ENCODE data around the gene TRDMT1. TPM values are rescaled to one million over a fixed set of nuclear protein-coding genes. Genes with fewer than 3 reads are reported as not detected.

Gene TRDMT1
- polyA plus RNA-seq, 1 donor (not counting 4 experiments of a cell fraction or from before 2014, with no cell fraction given), result 6.6 TPM

DNA sequence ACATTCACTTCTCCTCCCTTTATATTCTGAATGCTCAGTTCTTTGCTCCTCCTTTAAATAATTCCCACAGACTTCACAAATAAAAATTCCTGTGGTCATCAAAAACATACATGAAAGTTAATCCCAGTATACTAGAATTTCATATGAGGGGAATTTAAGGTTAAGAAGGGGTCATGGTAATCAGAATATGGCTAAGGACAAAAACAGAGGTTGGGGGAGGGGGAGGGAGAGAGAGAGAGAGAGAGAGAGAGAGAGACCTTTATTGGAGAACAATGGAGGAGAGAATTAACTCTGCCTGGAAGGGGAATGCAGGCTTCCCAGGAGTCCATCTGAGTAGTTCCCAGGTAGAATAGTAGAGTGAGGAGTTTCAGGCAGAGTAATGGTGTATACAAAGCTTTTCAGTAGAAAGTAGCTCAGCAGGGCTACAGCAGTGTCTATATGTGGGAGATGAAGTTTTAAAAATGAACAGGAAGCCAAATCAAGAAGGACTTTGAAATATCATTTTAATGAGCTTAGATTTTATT is 66.7 kb downstream of the TRDMT1 start:
- H3K36me3 ChIP-seq (ENCODE audit: control insufficient read depth in 2 of 2, extremely low read depth in 1 of 2, insufficient read depth in 2 of 2, low read length in 2 of 2), result no peaks in the 10 kb centered on the region
- no peaks in the 10 kb centered on the region for H3K9me1 ChIP-seq (ENCODE audit: control insufficient read depth, extremely low read depth, insufficient read depth, low read length)
- H4K20me1 ChIP-seq (ENCODE audit: control insufficient read depth, extremely low read depth, insufficient read depth, low read length), result no peaks in the 10 kb centered on the region
- no peaks in the 10 kb centered on the region for H3K79me2 ChIP-seq (ENCODE audit: control insufficient read depth, insufficient read depth, low read length)
- no peaks in the 10 kb centered on the region for H3K9me3 ChIP-seq (ENCODE audit: control insufficient read depth, low read depth, low read length)
- H3K27me3 ChIP-seq (ENCODE audit: control insufficient read depth, extremely low read depth, insufficient read depth, low read length), result no peaks in the 10 kb centered on the region
- no peak overlapping the region for H3K27ac ChIP-seq (ENCODE audit: control insufficient read depth, insufficient read depth, low read length)
- DNase-seq (ENCODE audit: low read depth, low spot score) (no peak), FAIRE-seq (no peak)
- H2AFZ ChIP-seq (ENCODE audit: control insufficient read depth, low read length), result no peak overlapping the region
- dilution Hi-C loops (cut with MboI; ENCODE audit: extremely low pct_ligation_motif_present, low sequenced_read_pairs), result no loop called here
- TF ChIP-seq, protein P1, sequence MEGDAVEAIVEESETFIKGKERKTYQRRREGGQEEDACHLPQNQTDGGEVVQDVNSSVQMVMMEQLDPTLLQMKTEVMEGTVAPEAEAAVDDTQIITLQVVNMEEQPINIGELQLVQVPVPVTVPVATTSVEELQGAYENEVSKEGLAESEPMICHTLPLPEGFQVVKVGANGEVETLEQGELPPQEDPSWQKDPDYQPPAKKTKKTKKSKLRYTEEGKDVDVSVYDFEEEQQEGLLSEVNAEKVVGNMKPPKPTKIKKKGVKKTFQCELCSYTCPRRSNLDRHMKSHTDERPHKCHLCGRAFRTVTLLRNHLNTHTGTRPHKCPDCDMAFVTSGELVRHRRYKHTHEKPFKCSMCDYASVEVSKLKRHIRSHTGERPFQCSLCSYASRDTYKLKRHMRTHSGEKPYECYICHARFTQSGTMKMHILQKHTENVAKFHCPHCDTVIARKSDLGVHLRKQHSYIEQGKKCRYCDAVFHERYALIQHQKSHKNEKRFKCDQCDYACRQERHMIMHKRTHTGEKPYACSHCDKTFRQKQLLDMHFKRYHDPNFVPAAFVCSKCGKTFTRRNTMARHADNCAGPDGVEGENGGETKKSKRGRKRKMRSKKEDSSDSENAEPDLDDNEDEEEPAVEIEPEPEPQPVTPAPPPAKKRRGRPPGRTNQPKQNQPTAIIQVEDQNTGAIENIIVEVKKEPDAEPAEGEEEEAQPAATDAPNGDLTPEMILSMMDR (optimal IDR thresholded peaks at IDR 0.05 in 1 of 3, IDR thresholded peaks at IDR 0.05 in 1 of 3, conservative IDR thresholded peaks at IDR 0.05 in 1 of 3; ENCODE audit: extremely low read depth in 1 of 3, insufficient read depth in 2 of 3, low read length in 3 of 3), result no peak
- TF ChIP-seq EZH2 (IDR thresholded peaks at IDR 0.05; ENCODE audit: low read length), result no peak
- H3K4me2 ChIP-seq (ENCODE audit: control insufficient read depth, extremely low read depth, insufficient read depth, low read depth, low read length), result no peak overlapping the region
- no peak overlapping the region for H3K9ac ChIP-seq (ENCODE audit: control insufficient read depth, extremely low read depth, insufficient read depth, low read length)
- no peaks in the 10 kb centered on the region for H3K4me1 ChIP-seq (ENCODE audit: control insufficient read depth, extremely low read depth, insufficient read depth, low read length)
- H3K4me3 ChIP-seq (ENCODE audit: control insufficient read depth in 2 of 3, extremely low read depth in 1 of 3, insufficient read depth in 2 of 3, low read depth in 1 of 3, low read length in 3 of 3), result no peak overlapping the region

DNA sequence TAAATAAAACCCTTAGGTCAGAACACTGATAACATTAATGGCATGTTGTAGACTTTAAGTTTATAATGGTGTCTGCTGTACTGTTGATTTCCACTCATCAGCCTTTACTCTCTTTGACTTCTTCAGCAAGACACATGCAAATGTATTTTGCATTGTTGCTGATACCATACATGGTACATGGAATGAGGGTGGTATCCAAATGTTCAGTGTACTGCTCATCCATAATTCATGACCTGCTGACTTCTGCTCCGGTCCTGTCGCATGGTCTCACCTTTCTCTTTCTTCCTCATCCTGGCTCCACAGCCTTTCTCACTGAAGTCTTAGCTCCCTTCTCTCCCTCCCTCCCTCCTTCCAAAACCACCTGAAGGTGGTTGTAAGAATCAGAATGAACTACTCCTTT is 67.2 kb downstream of the TRDMT1 start:
- Histone ChIP-seq H2AFZ (ENCODE audit: control insufficient read depth, low read length) (no peak overlapping the region), H3K4me1 (ENCODE audit: control insufficient read depth, extremely low read depth, insufficient read depth, low read length) (no peaks in the 10 kb centered on the region), H3K4me2 (ENCODE audit: control insufficient read depth, extremely low read depth, insufficient read depth, low read depth, low read length) (no peak overlapping the region), H3K9me1 (ENCODE audit: control insufficient read depth, extremely low read depth, insufficient read depth, low read length) (no peaks in the 10 kb centered on the region), H3K27me3 (ENCODE audit: control insufficient read depth, extremely low read depth, insufficient read depth, low read length) (no peaks in the 10 kb centered on the region), H3K9ac (ENCODE audit: control insufficient read depth, extremely low read depth, insufficient read depth, low read length) (no peak overlapping the region), H3K9me3 (ENCODE audit: control insufficient read depth, low read depth, low read length) (no peaks in the 10 kb centered on the region), H4K20me1 (ENCODE audit: control insufficient read depth, extremely low read depth, insufficient read depth, low read length) (no peaks in the 10 kb centered on the region), H3K4me3 (ENCODE audit: control insufficient read depth in 2 of 3, extremely low read depth in 1 of 3, insufficient read depth in 2 of 3, low read depth in 1 of 3, low read length in 3 of 3) (no peak overlapping the region), H3K36me3 (ENCODE audit: control insufficient read depth in 2 of 2, extremely low read depth in 1 of 2, insufficient read depth in 2 of 2, low read length in 2 of 2) (no peaks in the 10 kb centered on the region), H3K27ac (ENCODE audit: control insufficient read depth, insufficient read depth, low read length) (no peak overlapping the region), H3K79me2 (ENCODE audit: control insufficient read depth, insufficient read depth, low read length) (no peaks in the 10 kb centered on the region)
- DNase-seq (ENCODE audit: low read depth, low spot score), result no peak
- dilution Hi-C loops (cut with MboI; ENCODE audit: extremely low pct_ligation_motif_present, low sequenced_read_pairs), result no loop called here
- no peak for FAIRE-seq
- no peak for TF ChIP-seq EZH2 (IDR thresholded peaks at IDR 0.05; ENCODE audit: low read length)
- TF ChIP-seq, protein P1 (optimal IDR thresholded peaks at IDR 0.05 in 1 of 3, IDR thresholded peaks at IDR 0.05 in 1 of 3, conservative IDR thresholded peaks at IDR 0.05 in 1 of 3; ENCODE audit: extremely low read depth in 1 of 3, insufficient read depth in 2 of 3, low read length in 3 of 3), result no peak

All from keratinocyte (primary cell).